Measurements from ENCODE around the gene SHC4.

SHC4 gene

DNA sequence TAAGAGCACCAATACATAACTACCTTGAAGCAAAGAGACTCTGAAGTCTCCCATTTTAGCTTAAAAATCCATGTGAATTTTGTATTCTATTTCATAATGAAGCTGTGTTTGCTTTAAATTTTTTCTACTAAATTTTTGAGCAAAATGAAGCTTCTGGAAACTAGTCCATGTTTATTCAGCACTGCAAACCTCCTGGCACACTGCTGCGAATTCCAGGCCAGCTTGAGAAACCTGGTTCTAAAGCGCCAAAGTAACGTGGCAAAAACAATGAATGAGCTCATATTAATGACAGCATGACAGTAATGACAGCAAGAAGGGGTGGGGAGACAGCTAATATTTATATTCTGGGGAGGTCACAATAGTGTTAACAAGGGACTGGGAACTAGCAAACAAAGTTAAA is 178.5 kb downstream of the SHC4 start:
- H3K4me3 ChIP-seq (ENCODE audit: low read length), result no peak overlapping the region
- no peak for DNase-seq (ENCODE audit: low read depth, low spot score)

DNA sequence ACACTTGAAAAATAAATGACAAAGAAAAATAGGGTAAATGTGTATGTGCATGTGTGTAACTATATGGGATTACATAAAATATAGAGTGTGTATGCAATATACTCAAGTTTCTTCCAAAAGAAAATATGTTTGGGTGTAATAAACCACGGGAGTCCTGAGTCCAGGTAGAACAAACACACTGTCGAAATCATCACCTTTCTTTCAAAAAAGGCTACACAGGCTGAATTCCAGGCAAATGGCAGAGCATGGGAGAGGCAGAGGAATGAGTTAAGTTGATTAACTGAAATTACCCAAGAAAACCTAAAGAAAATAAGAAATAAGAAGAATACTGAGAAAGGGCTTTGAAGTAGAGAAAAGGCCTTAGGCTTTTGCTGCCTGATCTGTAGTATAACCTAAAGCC is 179.0 kb downstream of the SHC4 start:
- no peak for DNase-seq (ENCODE audit: low read depth, low spot score)

DNA sequence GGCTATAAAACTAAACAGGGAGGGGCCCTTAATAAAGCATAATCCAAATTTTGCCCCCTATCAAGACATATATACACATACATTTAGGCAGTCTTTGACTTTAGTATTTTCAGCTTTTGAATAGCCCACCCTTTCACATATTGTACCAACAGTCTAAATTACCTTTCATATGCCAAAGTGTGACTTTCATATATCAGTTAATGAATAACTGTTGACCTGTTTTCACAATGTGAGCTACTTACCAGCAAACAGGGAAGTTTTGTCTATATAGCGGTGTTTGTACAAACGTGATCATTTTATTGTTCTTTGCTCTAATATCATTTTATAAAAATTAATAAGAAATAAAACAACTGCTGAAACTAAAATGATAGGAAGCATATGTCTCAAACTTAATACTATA is 180.8 kb downstream of the SHC4 start:
- no peak for DNase-seq (ENCODE audit: low read depth, low spot score)
- no peak overlapping the region for H3K4me3 ChIP-seq (ENCODE audit: low read length)

More for the DNA sequence above, 179.0 kb downstream of the SHC4 start:
- H3K4me3 ChIP-seq (ENCODE audit: low read length), result no peak overlapping the region

DNA sequence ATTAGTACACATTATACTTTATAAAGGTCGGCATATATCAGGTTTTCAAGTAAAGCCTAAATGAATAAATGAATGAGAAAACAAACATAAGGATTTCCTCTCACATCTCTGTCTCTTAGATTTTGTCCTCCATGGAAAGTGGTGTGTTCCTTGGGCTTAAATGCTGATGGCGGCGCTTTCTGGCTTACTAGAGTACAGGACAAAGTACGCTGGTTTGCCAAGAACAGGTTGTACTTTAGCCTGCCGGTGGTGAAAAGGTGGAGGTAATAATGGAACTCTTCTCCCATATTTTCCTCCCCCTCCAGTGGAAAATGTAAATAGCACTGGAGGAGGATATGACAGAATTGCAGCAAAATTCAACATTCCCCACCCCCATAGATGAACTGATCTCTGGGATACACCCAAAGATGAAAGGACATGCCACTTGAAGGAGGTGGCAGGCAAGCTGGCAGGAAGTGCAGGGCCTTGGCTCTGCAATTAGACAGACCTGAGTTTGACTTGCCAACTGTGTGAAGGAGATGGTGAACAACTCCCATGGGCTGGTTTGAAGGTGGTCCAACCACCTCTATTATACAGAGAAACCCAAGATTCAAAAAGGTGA is 182.1 kb downstream of the SHC4 start:
- H3K4me3 ChIP-seq (ENCODE audit: low read length), result no peak overlapping the region
- DNase-seq (ENCODE audit: low read depth, low spot score), result peak; percentile 22

DNA sequence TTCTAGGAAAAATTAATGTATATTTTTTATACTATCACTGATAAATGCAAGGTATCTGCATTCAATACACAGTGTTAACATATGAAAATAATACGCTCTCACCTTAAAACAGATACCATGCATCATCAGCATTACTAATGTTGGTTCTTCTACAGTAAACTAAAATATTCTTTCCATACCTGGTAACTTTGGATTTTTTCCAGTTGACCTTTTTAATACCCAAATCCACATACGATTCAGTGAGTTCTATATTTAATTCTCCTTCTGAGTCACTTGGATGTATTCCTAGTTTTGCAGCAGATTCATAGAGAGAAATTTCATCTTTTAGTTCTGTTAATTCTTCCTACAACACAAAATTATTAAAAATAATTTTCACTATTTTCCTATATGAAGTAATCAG is 182.7 kb downstream of the SHC4 start:
- no peak for DNase-seq (ENCODE audit: low read depth, low spot score)
- H3K4me3 ChIP-seq (ENCODE audit: low read length), result no peak overlapping the region

DNA sequence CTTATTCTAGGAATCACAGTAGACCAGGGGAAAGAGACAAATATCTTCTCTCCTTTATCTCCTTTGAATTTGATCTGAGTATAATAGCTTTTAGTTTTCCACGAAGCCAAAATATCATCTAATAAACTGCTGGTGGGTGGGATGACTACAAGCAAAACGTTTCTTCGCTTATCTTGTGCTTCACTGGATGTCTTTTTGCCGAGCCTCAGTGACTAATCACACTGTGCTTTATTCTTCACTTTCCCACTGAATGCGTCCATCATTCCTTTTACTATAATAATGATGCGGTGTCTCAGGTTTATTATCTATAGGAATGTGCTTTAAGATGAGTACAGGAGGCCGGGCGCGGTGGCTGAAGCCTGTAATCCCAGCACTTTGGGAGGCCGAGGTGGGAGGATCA is 185.4 kb downstream of the SHC4 start:
- no peak for DNase-seq (ENCODE audit: low read depth, low spot score)
- H3K4me3 ChIP-seq (ENCODE audit: low read length), result no peak overlapping the region

DNA sequence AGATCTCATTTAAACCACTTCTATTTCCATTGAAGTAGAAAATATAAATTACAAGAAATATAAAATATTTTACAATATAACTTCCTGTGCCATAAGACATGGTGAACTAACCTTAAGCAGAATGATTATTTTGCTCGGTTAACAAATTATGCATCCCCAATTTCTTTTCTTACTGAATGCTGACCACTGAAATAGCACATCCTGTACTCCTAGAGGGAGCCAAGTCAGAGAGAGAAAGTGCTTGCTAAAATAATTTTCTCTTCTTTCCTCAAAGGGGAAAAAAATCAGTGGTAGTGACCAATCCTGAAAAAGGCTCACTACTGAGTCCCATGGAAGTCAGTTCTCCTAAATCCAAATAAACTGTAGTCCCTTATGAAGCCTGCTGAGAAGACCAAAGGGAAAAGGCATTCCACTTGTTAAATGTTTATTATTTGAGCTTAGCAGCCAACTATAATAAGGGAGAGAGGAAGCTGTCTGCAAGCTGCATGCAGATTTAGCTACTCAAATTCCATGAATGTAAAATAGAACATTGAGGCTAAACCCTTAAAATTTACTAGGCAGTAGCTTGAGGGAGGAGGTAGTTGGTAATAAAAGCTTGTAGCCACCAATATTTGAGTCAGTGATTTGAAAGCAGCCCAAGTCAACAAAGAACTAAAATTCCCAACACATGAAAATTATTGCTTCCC is 185.9 kb downstream of the SHC4 start:
- DNase-seq (ENCODE audit: low read depth, low spot score), result no peak
- no peak overlapping the region for H3K4me3 ChIP-seq (ENCODE audit: low read length)

DNA sequence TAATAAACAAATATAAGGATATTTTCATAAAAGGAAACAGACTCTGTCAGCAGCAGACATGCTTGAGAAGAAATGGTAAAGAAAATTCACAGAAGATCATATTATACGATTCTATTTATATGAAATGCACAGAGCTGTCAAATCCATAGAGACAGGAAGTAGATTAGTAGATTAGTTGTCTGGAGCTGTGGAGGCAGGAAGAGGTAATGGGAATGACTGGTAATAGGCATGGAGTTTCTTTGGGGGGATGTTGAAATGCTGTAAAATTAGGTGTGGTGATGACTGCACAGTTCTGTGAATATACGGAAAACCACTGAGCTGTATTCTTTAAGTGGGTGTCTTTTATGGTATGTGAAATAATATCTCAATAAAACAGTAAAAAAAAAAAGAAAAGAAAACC is 188.2 kb downstream of the SHC4 start:
- no peak for DNase-seq (ENCODE audit: low read depth, low spot score)
- no peak overlapping the region for H3K4me3 ChIP-seq (ENCODE audit: low read length)

DNA sequence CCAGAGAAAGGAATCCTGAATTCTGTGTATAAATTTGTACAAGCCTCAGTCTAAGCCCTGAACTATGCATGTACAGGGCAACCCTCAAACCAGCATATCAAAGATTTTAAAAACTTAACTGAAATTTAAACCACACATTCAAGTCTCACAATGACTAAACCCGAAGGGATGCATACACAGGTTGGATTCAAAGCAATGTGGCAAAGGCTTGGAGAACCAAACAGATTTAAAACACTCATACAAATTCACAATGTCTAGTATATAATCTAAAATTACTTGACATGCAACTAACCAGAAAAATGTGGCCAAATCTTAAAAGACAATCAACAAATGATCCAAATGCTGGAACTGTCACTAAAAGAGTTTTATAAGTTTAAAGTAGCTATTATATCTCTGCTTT is 189.2 kb downstream of the SHC4 start:
- no peak overlapping the region for H3K4me3 ChIP-seq (ENCODE audit: low read length)
- DNase-seq (ENCODE audit: low read depth, low spot score), result no peak

Data from Jurkat, Clone E6-1 (cell line).